Left lung (tissue), 10 donors: ENCODE data around the gene ENTPD8. TPM values are rescaled to one million over a fixed set of nuclear protein-coding genes. Genes with fewer than 3 reads are reported as not detected.
A peak's percentile ranks its signal among the peaks of the same experiment; 100 is the strongest.
"Not testable (repeated sequence)": the region's sequence is repeated elsewhere in the genome, so short reads cannot be mapped to it uniquely, and the experiment has no call there.

Experiments
- ATAC-seq: fragments of 200-7000 bp; cut with Tn5 transposase; one replicate; pipeline ENCODE4 v1.9.1; 2020; ENCODE audit warnings: moderate library complexity
- DNase-seq, 4 donors: peaks; one replicate each; pipeline ENCODE4 v3.0.0-alpha.2; 2013 to 2020
- H3K27ac ChIP-seq, 2 donors: fragments of 200-600 bp; sonication (generic) in 1 of 2; one replicate each; pipeline versions ENCODE4 v1.5.0 to v1.8.0; 2020 to 2021
- H3K27me3 ChIP-seq, 2 donors: fragments of 200-600 bp; sonication (generic) in 1 of 2; one replicate each; pipeline versions ENCODE4 v1.5.0 to v1.8.0; 2020 to 2021
- H3K36me3 ChIP-seq, 2 donors: fragments of 200-600 bp; sonication (generic) in 1 of 2; one replicate each; pipeline versions ENCODE4 v1.5.0 to v1.8.0; 2020 to 2021
- H3K4me1 ChIP-seq, 2 donors: fragments of 200-600 bp; one replicate each; pipeline ENCODE4 v1.8.0; 2021
- H3K4me3 ChIP-seq, 2 donors: fragments of 200-600 bp; sonication (generic) in 1 of 2; one replicate each; pipeline versions ENCODE4 v1.5.0 to v1.8.0; 2020 to 2021; ENCODE audit warnings: mild to moderate bottlenecking in 1 of 2
- H3K9me3 ChIP-seq, 2 donors: fragments of 200-600 bp; sonication (generic) in 1 of 2; one replicate each; pipeline versions ENCODE4 v1.5.0 to v1.8.0; 2020 to 2021
- CTCF ChIP-seq, 2 donors: fragments of 200-600 bp; sonication (generic) in 1 of 2; IDR thresholded peaks; one replicate each; pipeline versions ENCODE4 v1.5.0 to v1.8.0; 2021; ENCODE audit warnings: antibody characterized with exemption in 2 of 2
- intact Hi-C, 2 donors: fragments of 100-400 bp; cut with DNase I; formaldehyde crosslinking; loops; one replicate each; pipeline versions ENCODE4 v1.11.2 to v1.14.2; 2022
- polyA plus RNA-seq, 6 donors: library from polyadenylated mRNA; unstranded; fragments of 120-200 nt; gene quantifications; one replicate each; pipeline ENCODE4 v1.2.1, GENCODE V29; 2013; ENCODE audit not compliant: insufficient read length in 6 of 6
- total RNA-seq, 2 donors: library from RNA; stranded (reverse); fragmentation: NEBNext Ultra II Directional; extraction: Animal tissue kit (Norgen Biotek cat#: 25700); gene quantifications; one replicate each; pipeline ENCODE4 v1.2.1, GENCODE V29; 2021
- donor health status: DM: no; HTN: yes; CAD: no.
- donor health status: DM: no; HTN: no; CAD: no.

ENTPD8 gene
- total and polyA plus RNA-seq, 8 donors: 0.15 to 0.68 (median 0.40) TPM; not detected in 1

- ATAC-seq (no peak), DNase-seq (peak in 1 of 4 donors; percentile 55)
- no peak for TF ChIP-seq CTCF (IDR thresholded peaks at IDR 0.05)
- Histone ChIP-seq H3K27me3 (peaks cover 0 to 36% of the 10 kb centered on the region in 2 donors), H3K4me3 (peak overlapping the region in 1 of 2 donors; percentile 10), H3K4me1 (peaks cover 17 to 46% of the 10 kb centered on the region in 2 donors), H3K27ac (peak overlapping the region; percentile 7 to 54), H3K9me3 (no peaks in the 10 kb centered on the region), H3K36me3 (no peaks in the 10 kb centered on the region)
- intact Hi-C loops: no loop called here
These were observed 30.3 kb downstream of the ENTPD8 start for GRCh38 chr9:137410891-137411249.

- peak in 1 of 4 donors; percentile 49 for DNase-seq
- Histone ChIP-seq H3K4me1 (peaks cover 17 to 49% of the 10 kb centered on the region in 2 donors), H3K27ac (peak overlapping the region in 1 of 2 donors; percentile 54), H3K27me3 (peaks cover 0 to 38% of the 10 kb centered on the region in 2 donors)
- H3K9me3 ChIP-seq, ATAC-seq, H3K4me3 ChIP-seq, intact Hi-C loops, H3K36me3 ChIP-seq: not testable (repeated sequence)
These were observed 30.8 kb downstream of the ENTPD8 start for GRCh38 chr9:137410236-137410890.

GRCh38 chr9:137409515-137409914 is 31.6 kb downstream of the ENTPD8 start:
- intact Hi-C loops: loop anchor here in 1 of 2 donors (10.0 kb wide), 1 partner anchor 105 kb away; the partner anchor contains the start of gene NRARP
- no peak for TF ChIP-seq CTCF (IDR thresholded peaks at IDR 0.05)
- H3K27ac ChIP-seq: no peak overlapping the region

GRCh38 chr9:137408651-137409405 is 32.3 kb downstream of the ENTPD8 start:
- H3K27me3 ChIP-seq: peaks cover 0 to 38% of the 10 kb centered on the region in 2 donors
- DNase-seq: peak in 1 of 4 donors; percentile 63
- ATAC-seq: no peak
- H3K27ac ChIP-seq: no peak overlapping the region
- no peaks in the 10 kb centered on the region for H3K9me3 ChIP-seq
- intact Hi-C loops: loop anchor here in 1 of 2 donors (10.0 kb wide), 1 partner anchor 104 kb away; the partner anchor contains the start of gene NRARP
- H3K36me3 ChIP-seq: no peaks in the 10 kb centered on the region
- no peak for TF ChIP-seq CTCF (IDR thresholded peaks at IDR 0.05)
- peaks cover 17 to 44% of the 10 kb centered on the region in 2 donors for H3K4me1 ChIP-seq
- no peak overlapping the region for H3K4me3 ChIP-seq

More at GRCh38 chr9:137409515-137409914, 31.6 kb downstream of the ENTPD8 start:
- H3K4me1 ChIP-seq: peaks cover 17 to 51% of the 10 kb centered on the region in 2 donors
- H3K36me3 ChIP-seq: no peaks in the 10 kb centered on the region
- H3K9me3 ChIP-seq: no peaks in the 10 kb centered on the region
- no peak overlapping the region for H3K4me3 ChIP-seq
- DNase-seq (no peak), ATAC-seq (no peak)
- H3K27me3 ChIP-seq: peaks cover 0 to 38% of the 10 kb centered on the region in 2 donors

GRCh38 chr9:137407590-137408300 is 33.4 kb downstream of the ENTPD8 start:
- Histone ChIP-seq H3K36me3 (no peaks in the 10 kb centered on the region), H3K9me3 (no peaks in the 10 kb centered on the region), H3K27me3 (peaks cover 0 to 38% of the 10 kb centered on the region in 2 donors), H3K27ac (peak overlapping the region in 1 of 2 donors; percentile 55), H3K4me3 (peak overlapping the region in 1 of 2 donors; percentile 15), H3K4me1 (peaks cover 17 to 44% of the 10 kb centered on the region in 2 donors)
- no peak for TF ChIP-seq CTCF (IDR thresholded peaks at IDR 0.05)
- DNase-seq: peak in 1 of 4 donors; percentile 67
- intact Hi-C loops: loop anchor here in 1 of 2 donors (10.0 kb wide), 1 partner anchor 103 kb away; the partner anchor contains the start of gene NRARP
- no peak for ATAC-seq
